Ascending aorta (tissue), 2 donors: ENCODE data around the gene TOX3. TPM values are rescaled to one million over a fixed set of nuclear protein-coding genes. Genes with fewer than 3 reads are reported as not detected.

ENCODE experiments used
- DNase-seq, 2 donors: peaks; one replicate each; pipeline ENCODE4 v3.0.0-alpha.2; 2019; ENCODE audit warnings: low spot score in 2 of 2
- H3K27ac ChIP-seq, 2 donors: fragments of 200-600 bp; sonication (generic); one replicate each; pipeline ENCODE4 v1.5.1; 2016 to 2017; ENCODE audit warnings: mild to moderate bottlenecking in 1 of 2
- H3K27me3 ChIP-seq: fragments of 200-600 bp; sonication (generic); one replicate; pipeline ENCODE4 v1.5.1; 2017
- H3K36me3 ChIP-seq, 2 donors: fragments of 200-600 bp; sonication (generic); one replicate each; pipeline ENCODE4 v1.5.1; 2016
- H3K4me1 ChIP-seq, 2 donors: fragments of 200-600 bp; sonication (generic); one replicate each; pipeline ENCODE4 v1.5.1; 2016 to 2017; ENCODE audit warnings: mild to moderate bottlenecking in 1 of 2
- H3K4me3 ChIP-seq, 2 donors: fragments of 200-600 bp; sonication (generic); one replicate each; pipeline ENCODE4 v1.5.1; 2016 to 2017; ENCODE audit warnings: mild to moderate bottlenecking in 1 of 2
- H3K9me3 ChIP-seq, 2 donors: fragments of 200-600 bp; sonication (generic); one replicate each; pipeline ENCODE4 v1.5.1; 2016
- intact Hi-C: fragments of 100-400 bp; cut with DNase I; formaldehyde crosslinking; loops from one replicate; pipeline ENCODE4 v1.15.1; 2023
- total RNA-seq: library from RNA; depleted of rRNA; stranded (reverse); fragments of >200 nt; gene quantifications from one replicate; pipeline ENCODE4 v1.1.0, GENCODE V29; 2016
- TF ChIP-seq, protein P1 (sequence below), 3 experiments: fragments of 200-600 bp in 2 of 3; fragments of 450-650 bp in 1 of 3; sonication (generic) in 2 of 3; IDR thresholded peaks; one replicate each; pipeline ENCODE4 v1.5.1; 2016 to 2019; ENCODE audit warnings: antibody characterized with exemption in 3 of 3, mild to moderate bottlenecking in 1 of 3, moderate library complexity in 1 of 3

The TOX3 gene
- total RNA-seq, 1 donor from 2014 or later = not detected

DNA sequence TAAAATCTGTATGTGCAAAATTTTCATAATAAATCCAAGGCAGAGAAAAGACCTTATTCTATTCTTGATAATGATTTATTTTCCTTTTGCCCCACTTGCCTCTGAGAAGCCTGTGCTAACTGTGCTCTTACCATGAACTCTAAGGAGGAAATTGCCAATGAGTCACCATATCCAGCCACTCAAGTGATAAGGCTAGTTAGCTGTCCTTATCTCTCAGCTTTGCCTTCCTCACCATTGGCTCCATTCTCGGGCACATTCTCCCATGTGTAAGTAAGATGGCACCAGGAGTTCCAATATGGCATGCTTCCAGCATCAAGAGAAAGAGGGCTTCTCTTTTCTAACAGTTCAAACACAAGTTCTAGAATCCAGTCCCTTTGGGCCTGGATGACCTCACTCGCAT, 142.4 kb downstream of the TOX3 start:
- Histone ChIP-seq H3K36me3 (no peaks in the 10 kb centered on the region), H3K9me3 (no peaks in the 10 kb centered on the region), H3K4me3 (no peak overlapping the region), H3K27me3 (no peaks in the 10 kb centered on the region), H3K27ac (no peak overlapping the region), H3K4me1 (no peaks in the 10 kb centered on the region)
- no peak for DNase-seq
- TF ChIP-seq, protein P1, sequence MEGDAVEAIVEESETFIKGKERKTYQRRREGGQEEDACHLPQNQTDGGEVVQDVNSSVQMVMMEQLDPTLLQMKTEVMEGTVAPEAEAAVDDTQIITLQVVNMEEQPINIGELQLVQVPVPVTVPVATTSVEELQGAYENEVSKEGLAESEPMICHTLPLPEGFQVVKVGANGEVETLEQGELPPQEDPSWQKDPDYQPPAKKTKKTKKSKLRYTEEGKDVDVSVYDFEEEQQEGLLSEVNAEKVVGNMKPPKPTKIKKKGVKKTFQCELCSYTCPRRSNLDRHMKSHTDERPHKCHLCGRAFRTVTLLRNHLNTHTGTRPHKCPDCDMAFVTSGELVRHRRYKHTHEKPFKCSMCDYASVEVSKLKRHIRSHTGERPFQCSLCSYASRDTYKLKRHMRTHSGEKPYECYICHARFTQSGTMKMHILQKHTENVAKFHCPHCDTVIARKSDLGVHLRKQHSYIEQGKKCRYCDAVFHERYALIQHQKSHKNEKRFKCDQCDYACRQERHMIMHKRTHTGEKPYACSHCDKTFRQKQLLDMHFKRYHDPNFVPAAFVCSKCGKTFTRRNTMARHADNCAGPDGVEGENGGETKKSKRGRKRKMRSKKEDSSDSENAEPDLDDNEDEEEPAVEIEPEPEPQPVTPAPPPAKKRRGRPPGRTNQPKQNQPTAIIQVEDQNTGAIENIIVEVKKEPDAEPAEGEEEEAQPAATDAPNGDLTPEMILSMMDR (IDR thresholded peaks at IDR 0.05) = no peak
- intact Hi-C loops = no loop called here

DNA sequence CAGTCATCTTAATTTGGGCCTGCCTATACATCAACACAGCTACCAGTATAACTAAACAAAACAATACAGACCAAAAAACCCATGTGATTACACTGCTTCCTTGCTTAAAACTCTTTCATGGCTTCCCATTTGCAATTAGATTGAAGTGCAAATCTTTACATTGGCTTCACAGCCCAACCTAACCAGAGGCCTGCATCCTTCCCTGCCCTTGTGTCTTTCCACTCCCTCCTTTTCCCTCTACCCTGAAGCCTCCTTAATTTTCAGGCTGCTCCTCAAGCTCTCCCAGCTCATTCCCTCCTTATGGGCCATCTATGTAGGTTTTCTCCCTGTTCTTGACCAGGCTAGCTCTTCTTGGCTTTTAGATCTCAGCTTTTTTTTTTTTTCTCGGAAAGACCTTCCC, 147.8 kb downstream of the TOX3 start:
- no peaks in the 10 kb centered on the region for H3K9me3 ChIP-seq
- TF ChIP-seq, protein P1 (IDR thresholded peaks at IDR 0.05) = no peak
- intact Hi-C loops = no loop called here
- H3K4me1 ChIP-seq = no peaks in the 10 kb centered on the region
- no peaks in the 10 kb centered on the region for H3K27me3 ChIP-seq
- H3K36me3 ChIP-seq = no peaks in the 10 kb centered on the region
- no peak overlapping the region for H3K27ac ChIP-seq
- DNase-seq = no peak
- H3K4me3 ChIP-seq = no peak overlapping the region

DNA sequence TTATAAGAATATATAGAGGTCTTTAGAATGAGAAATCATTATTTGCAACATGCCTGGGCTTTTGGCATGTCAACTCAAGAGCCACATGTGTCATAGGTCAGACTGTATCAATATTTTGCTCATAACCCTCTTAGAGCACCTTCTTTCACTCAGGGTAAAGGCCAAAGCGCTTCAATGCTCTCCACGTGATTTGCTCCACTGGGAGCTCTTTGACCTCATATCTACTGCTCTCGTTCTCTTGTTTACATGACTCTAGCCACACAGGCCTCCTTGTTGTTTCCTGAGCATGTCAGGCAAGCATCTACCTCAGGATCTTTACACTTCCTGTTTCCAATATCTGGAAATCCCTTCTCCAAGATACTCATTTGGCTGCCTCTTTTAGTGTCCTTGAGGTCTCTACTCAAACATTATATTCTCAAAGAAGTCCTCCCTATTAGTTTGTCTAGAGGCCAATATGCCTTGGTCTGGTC, 148.4 kb downstream of the TOX3 start:
- no peaks in the 10 kb centered on the region for H3K36me3 ChIP-seq
- no peak overlapping the region for H3K27ac ChIP-seq
- no peaks in the 10 kb centered on the region for H3K4me1 ChIP-seq
- intact Hi-C loops = no loop called here
- no peaks in the 10 kb centered on the region for H3K27me3 ChIP-seq
- no peak overlapping the region for H3K4me3 ChIP-seq
- H3K9me3 ChIP-seq = no peaks in the 10 kb centered on the region
- DNase-seq = no peak
- TF ChIP-seq, protein P1 (IDR thresholded peaks at IDR 0.05) = no peak

DNA sequence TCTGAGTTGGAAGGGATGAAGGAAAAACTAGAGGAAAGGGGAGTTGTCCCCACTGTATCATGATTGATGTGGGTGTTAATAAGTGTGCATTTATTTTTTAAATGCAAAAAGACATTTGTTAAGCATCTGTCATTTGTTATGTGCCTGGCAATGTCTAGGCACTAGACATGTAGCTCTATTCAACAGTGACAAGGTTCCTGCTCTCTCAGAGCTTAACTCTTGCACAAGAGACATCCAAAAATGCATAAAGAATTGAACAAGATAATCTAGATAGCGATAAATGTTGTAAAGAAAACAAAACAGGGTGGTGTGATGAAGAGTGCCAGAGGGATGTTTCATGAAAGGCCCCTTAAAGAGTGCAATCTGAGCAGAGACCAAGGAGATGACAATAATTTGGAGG, 148.9 kb downstream of the TOX3 start:
- intact Hi-C loops = no loop called here
- TF ChIP-seq, protein P1 (IDR thresholded peaks at IDR 0.05) = no peak
- H3K27ac ChIP-seq = no peak overlapping the region
- no peaks in the 10 kb centered on the region for H3K36me3 ChIP-seq
- no peak for DNase-seq
- H3K27me3 ChIP-seq = no peaks in the 10 kb centered on the region
- H3K4me3 ChIP-seq = no peak overlapping the region
- no peaks in the 10 kb centered on the region for H3K9me3 ChIP-seq
- no peaks in the 10 kb centered on the region for H3K4me1 ChIP-seq

DNA sequence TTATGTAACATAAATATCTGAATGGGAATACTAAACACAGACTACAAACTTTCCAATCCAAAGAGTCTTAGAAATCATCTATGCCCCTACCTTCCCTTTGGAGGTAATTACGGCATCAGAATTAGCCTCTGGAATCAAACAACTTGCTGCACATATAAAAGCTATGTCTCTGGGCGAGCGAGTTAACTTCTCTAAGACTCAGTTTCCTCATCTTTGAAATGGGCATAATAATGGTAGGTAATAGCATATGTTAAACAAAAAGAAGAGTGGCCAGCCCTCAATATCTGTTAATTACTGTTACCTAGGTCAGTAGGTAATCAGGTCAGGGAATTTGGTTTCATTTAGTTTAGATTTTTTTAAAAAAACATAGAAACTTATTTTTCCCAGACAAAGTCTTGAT, 153.5 kb downstream of the TOX3 start:
- no peaks in the 10 kb centered on the region for H3K9me3 ChIP-seq
- intact Hi-C loops = no loop called here
- no peak overlapping the region for H3K27ac ChIP-seq
- no peaks in the 10 kb centered on the region for H3K36me3 ChIP-seq
- DNase-seq = no peak
- TF ChIP-seq, protein P1 (IDR thresholded peaks at IDR 0.05) = no peak
- no peaks in the 10 kb centered on the region for H3K4me1 ChIP-seq
- no peaks in the 10 kb centered on the region for H3K27me3 ChIP-seq
- H3K4me3 ChIP-seq = no peak overlapping the region

DNA sequence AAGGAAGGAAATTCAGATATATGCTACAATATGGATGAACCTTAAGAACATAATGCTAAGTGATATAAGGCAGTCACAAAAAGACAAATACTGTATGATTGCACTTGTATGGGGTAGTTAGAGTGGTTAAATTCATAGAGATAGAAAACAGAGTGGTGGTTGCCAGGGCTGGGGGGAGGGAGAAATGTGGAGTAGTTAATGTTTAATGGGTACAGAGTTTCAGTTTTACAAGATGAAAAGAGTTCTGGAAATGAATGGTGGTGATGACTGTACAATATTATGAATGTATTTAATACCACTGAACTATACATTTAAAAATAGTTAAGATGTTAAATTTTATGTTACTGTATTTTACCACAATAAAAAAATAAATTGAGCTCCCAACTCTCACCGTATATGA, 157.9 kb downstream of the TOX3 start:
- no peak overlapping the region for H3K4me3 ChIP-seq
- intact Hi-C loops = no loop called here
- DNase-seq = no peak
- H3K9me3 ChIP-seq = no peaks in the 10 kb centered on the region
- no peaks in the 10 kb centered on the region for H3K27me3 ChIP-seq
- TF ChIP-seq, protein P1 (IDR thresholded peaks at IDR 0.05) = no peak
- H3K4me1 ChIP-seq = no peaks in the 10 kb centered on the region
- H3K36me3 ChIP-seq = no peaks in the 10 kb centered on the region
- no peak overlapping the region for H3K27ac ChIP-seq
